Osteoblast (primary cell): Measurements from ENCODE around the gene C19orf44. TPM values are rescaled to one million over a fixed set of nuclear protein-coding genes. Genes with fewer than 3 reads are reported as not detected.

Experiments used
- DNase-seq: peaks from one replicate; pipeline ENCODE4 v3.0.0; 2011; ENCODE audit warnings: low spot score, mixed read lengths; ENCODE audit not compliant: insufficient read length; ENCODE audit errors: missing footprints
- H2AFZ ChIP-seq: 2 replicates; pipeline ENCODE4 v1.6.0; 2011; ENCODE audit warnings: mild to moderate bottlenecking, low read length
- H3K27ac ChIP-seq: 2 replicates; pipeline ENCODE4 v1.5.1; 2011; ENCODE audit warnings: mild to moderate bottlenecking, low read depth, low read length, moderate library complexity
- H3K27me3 ChIP-seq: 2 replicates; pipeline ENCODE4 v1.6.0; 2012; ENCODE audit warnings: mild to moderate bottlenecking, control low read depth, inconsistent platforms, low read length, moderate library complexity; ENCODE audit not compliant: insufficient read depth
- H3K36me3 ChIP-seq: 2 replicates; pipeline ENCODE4 v1.5.1; 2011; ENCODE audit warnings: mild to moderate bottlenecking, low read length, control low read depth, moderate library complexity; ENCODE audit not compliant: insufficient read depth
- H3K4me1 ChIP-seq: 2 replicates; pipeline ENCODE4 v1.5.1; 2011; ENCODE audit warnings: mild to moderate bottlenecking, low read length, control low read depth, moderate library complexity; ENCODE audit not compliant: insufficient read depth
- H3K4me2 ChIP-seq: 2 replicates; pipeline ENCODE4 v1.6.0; 2011; ENCODE audit warnings: mild to moderate bottlenecking, low read length; ENCODE audit not compliant: insufficient read depth
- H3K4me3 ChIP-seq: fragments of 200-600 bp; sonication (generic); 3 replicates; pipeline ENCODE4 v1.5.1; 2012; ENCODE audit warnings: mild to moderate bottlenecking, low read length, inconsistent platforms; ENCODE audit not compliant: insufficient read depth
- H3K79me2 ChIP-seq: 2 replicates; pipeline ENCODE4 v1.6.0; 2012; ENCODE audit warnings: mild to moderate bottlenecking, low read length, control low read depth, inconsistent platforms; ENCODE audit not compliant: insufficient read depth
- H3K9me3 ChIP-seq: 2 replicates; pipeline ENCODE4 v1.5.1; 2011; ENCODE audit warnings: low read depth, low read length, control low read depth
- H4K20me1 ChIP-seq: 2 replicates; pipeline ENCODE4 v1.6.0; 2012; ENCODE audit warnings: mild to moderate bottlenecking, low read length, control low read depth; ENCODE audit not compliant: insufficient read depth
- total RNA-seq: library from RNA; depleted of rRNA; stranded (reverse); fragments of >200 nt; gene quantifications from 2 replicates; pipeline ENCODE4 v1.2.3, GENCODE V29; 2012
- TF ChIP-seq, protein P1 (sequence below): IDR thresholded peaks from 2 replicates; pipeline ENCODE4 v1.5.1; 2011; ENCODE audit warnings: mild to moderate bottlenecking, low read depth, low read length, moderate library complexity; ENCODE audit errors: extremely low read depth

Gene C19orf44
- total RNA-seq, 1 donor = 7.2 TPM

DNA sequence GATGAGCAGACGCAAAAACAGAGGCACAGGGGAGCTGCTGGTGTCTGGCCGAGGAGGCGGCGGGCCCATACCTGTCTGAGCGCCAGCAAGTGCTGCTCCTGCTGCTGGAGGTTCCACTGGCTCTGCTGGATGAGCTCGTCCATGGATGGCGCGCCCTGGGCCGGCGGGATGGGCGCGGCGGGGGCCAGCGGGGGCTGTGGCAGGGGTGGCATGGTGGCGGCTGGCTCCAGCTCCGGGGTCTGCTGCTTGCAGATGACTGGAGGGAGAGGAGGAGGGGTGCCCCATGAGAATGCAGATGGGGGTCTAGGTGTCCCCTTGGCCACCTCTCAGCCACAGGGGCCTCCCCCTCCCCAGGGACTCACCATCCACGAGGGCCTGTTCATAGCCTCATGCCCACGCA, 39.2 kb downstream of the C19orf44 start:
- Histone ChIP-seq H2AFZ (no peak overlapping the region), H3K9me3 (no peaks in the 10 kb centered on the region), H3K27me3 (no peaks in the 10 kb centered on the region), H3K4me3 (no peak overlapping the region), H3K27ac (no peak overlapping the region), H3K4me2 (no peak overlapping the region), H3K4me1 (no peaks in the 10 kb centered on the region), H3K79me2 (peaks cover 54% of the 10 kb centered on the region), H4K20me1 (peaks cover 39% of the 10 kb centered on the region), H3K36me3 (peaks cover 49% of the 10 kb centered on the region)
- peak; percentile 86 for DNase-seq
- TF ChIP-seq, protein P1, sequence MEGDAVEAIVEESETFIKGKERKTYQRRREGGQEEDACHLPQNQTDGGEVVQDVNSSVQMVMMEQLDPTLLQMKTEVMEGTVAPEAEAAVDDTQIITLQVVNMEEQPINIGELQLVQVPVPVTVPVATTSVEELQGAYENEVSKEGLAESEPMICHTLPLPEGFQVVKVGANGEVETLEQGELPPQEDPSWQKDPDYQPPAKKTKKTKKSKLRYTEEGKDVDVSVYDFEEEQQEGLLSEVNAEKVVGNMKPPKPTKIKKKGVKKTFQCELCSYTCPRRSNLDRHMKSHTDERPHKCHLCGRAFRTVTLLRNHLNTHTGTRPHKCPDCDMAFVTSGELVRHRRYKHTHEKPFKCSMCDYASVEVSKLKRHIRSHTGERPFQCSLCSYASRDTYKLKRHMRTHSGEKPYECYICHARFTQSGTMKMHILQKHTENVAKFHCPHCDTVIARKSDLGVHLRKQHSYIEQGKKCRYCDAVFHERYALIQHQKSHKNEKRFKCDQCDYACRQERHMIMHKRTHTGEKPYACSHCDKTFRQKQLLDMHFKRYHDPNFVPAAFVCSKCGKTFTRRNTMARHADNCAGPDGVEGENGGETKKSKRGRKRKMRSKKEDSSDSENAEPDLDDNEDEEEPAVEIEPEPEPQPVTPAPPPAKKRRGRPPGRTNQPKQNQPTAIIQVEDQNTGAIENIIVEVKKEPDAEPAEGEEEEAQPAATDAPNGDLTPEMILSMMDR = no peak

- H3K9me3 ChIP-seq = no peaks in the 10 kb centered on the region
- peaks cover 43% of the 10 kb centered on the region for H4K20me1 ChIP-seq
- TF ChIP-seq, protein P1 = no peak
- peaks cover 61% of the 10 kb centered on the region for H3K79me2 ChIP-seq
- peak; percentile 80 for DNase-seq
- peaks cover 45% of the 10 kb centered on the region for H3K36me3 ChIP-seq
- no peak overlapping the region for H3K27ac ChIP-seq
- H3K4me1 ChIP-seq = peaks cover 5% of the 10 kb centered on the region
- H3K4me2 ChIP-seq = no peak overlapping the region
- no peaks in the 10 kb centered on the region for H3K27me3 ChIP-seq
- no peak overlapping the region for H3K4me3 ChIP-seq
- H2AFZ ChIP-seq = no peak overlapping the region
Measured at GRCh38 chr19:16536130-16536529, 39.9 kb downstream of the C19orf44 start.

DNA sequence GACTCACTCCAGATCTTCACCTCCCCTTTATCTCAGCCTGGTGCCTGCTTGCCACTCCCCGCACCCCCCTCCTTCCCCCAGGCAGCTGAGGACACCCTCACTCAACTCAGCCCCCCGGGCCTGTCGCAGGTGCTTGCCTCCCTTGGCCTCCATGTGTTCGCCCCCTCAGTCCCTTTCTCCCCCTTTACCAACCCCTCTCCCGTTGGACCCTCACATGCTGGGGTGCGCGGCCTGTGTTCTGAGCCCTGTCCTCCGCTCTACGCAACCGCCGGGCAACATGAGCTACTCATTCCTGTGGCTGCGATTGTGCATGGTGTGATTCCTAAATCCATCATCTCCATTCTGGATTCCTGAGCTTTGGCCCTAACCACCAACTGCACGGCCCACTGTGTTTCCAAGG, 40.9 kb downstream of the C19orf44 start:
- H4K20me1 ChIP-seq = peaks cover 50% of the 10 kb centered on the region
- H3K9me3 ChIP-seq = no peaks in the 10 kb centered on the region
- H3K4me1 ChIP-seq = peaks cover 9% of the 10 kb centered on the region
- H3K4me2 ChIP-seq = no peak overlapping the region
- H3K36me3 ChIP-seq = peaks cover 35% of the 10 kb centered on the region
- H3K79me2 ChIP-seq = peaks cover 71% of the 10 kb centered on the region
- TF ChIP-seq, protein P1 = no peak
- H3K27me3 ChIP-seq = no peaks in the 10 kb centered on the region
- H2AFZ ChIP-seq = no peak overlapping the region
- H3K4me3 ChIP-seq = no peak overlapping the region
- DNase-seq = peak; percentile 83
- no peak overlapping the region for H3K27ac ChIP-seq

DNA sequence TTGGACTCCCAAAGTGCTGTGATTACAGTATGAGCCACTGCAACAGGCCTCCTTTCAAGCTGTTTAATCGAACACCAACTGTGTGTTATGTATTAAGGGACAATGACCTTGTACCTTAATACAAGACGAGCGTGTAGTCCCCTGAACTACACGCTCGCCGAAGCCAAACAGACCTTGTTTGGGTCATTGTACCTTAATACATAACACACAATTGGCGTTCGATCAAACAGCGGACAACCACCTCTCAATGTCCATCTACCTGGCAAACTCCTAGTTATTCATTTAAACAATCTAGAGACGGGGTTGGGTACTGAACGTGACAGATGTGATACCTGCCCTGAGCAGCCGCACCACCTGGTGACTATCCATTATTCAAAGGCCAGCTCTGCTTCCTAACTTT, 44.8 kb downstream of the C19orf44 start:
- peaks cover 87% of the 10 kb centered on the region for H3K79me2 ChIP-seq
- H3K4me3 ChIP-seq = peak overlapping the region; percentile 99
- peak overlapping the region; percentile 85 for H3K27ac ChIP-seq
- H3K27me3 ChIP-seq = no peaks in the 10 kb centered on the region
- peaks cover 44% of the 10 kb centered on the region for H4K20me1 ChIP-seq
- peak overlapping the region; percentile 98 for H3K4me2 ChIP-seq
- TF ChIP-seq, protein P1 = no peak
- no peak for DNase-seq
- H3K4me1 ChIP-seq = peaks cover 9% of the 10 kb centered on the region
- no peaks in the 10 kb centered on the region for H3K9me3 ChIP-seq
- H3K36me3 ChIP-seq = peaks cover 16% of the 10 kb centered on the region
- no peak overlapping the region for H2AFZ ChIP-seq
